Glomerular visceral epithelial cell (primary cell): ENCODE measurements around the gene SYNGR1.

Source experiments
- DNase-seq: peaks from one replicate; pipeline ENCODE4 v3.0.0-alpha.2; 2016; ENCODE audit errors: extremely low spot score

The SYNGR1 gene

DNA sequence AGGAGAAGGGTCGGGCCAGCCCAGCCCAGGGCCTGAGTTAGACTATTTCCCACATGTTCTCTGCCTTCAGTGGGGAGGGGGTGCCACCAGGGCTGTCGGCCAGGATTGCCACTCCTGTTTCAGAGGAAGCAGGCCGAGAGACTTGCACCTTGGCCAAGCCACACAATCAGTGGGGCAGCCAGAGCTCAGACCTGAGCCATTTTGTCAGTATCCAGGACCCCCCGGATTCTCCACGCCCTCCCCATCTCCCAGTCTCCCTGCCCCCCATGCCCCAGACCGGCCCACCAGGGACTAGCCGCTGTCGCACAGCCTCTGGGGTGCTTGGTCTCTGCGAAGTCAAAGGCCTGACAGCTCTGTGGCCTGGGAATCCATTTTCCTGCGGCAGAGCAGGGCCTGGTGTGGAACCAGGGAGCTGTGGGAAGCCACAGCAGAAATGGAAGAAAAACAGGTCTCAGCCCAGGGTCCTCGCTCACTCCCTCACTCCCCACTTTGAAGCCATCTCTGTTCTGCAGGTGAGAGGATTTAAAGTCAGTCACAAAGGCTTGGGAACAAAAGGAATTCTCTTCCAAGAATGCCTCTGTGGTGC is 81.5 kb downstream of the SYNGR1 start:
- DNase-seq, result no peak

GRCh38 chr22:39431821-39432251 is 82.0 kb downstream of the SYNGR1 start:
- no peak for DNase-seq

GRCh38 chr22:39432361-39432811 is 82.6 kb downstream of the SYNGR1 start:
- DNase-seq, result no peak

DNA sequence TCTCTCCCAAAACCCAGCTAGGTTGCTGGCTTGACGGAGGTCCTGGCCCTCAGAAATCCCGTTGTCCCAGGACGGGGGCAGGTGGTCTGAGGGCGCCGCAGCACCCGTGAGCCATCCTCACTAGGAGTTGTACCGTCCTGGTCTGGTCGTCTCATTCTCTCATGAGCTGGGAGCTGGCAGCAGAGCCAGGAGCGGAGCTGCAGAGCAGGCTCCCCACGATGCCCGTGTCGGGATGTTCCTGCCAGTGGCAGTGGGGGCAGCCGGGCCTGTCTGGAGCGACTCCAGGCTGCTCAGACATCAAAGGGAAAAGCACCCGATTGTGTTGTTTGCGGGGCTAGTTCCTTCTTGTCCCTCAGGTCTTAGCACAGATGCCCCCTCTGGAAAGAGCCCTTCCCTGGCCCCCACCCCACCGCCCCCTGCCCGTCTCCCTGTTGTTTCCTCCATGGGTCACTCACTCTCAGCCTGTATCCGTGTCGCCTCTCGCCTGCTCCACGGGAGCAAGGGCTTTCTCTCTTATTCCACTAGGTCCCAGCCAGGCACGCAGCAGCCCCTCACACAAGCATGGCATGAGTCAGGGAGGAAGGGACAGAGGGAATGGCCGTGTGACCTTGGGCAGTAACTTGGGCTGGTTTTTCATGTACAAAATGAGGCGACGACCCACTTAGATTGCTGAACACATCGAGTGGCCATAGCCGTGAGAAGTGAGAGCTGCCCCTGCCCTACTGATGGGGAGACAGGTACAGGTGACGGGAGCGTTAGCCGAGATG is 83.9 kb downstream of the SYNGR1 start:
- no peak for DNase-seq

- DNase-seq, result no peak
Measured at GRCh38 chr22:39434243-39434653, 84.5 kb downstream of the SYNGR1 start.

DNA sequence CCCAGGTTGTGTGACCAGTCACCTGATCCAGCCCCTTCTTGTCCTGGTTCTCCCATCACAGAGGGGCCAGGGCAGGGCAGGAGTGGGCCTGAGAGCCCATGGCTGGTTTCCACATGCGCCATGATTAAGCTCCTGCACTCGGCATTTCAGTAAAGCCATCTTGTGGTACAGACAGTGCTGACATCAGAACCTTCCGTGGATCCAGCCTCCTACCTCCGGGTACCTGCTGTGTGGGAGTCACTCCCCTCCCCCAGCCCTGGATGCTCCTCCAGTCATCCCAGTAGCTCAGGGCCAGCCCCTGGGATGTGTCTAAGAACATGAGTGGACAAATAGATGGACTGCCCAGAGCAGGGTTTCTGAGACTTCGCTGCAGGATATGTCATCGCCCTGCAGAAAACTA is 84.9 kb downstream of the SYNGR1 start:
- no peak for DNase-seq
